ENCODE data around the gene GIMAP8.

Gene GIMAP8

DNA sequence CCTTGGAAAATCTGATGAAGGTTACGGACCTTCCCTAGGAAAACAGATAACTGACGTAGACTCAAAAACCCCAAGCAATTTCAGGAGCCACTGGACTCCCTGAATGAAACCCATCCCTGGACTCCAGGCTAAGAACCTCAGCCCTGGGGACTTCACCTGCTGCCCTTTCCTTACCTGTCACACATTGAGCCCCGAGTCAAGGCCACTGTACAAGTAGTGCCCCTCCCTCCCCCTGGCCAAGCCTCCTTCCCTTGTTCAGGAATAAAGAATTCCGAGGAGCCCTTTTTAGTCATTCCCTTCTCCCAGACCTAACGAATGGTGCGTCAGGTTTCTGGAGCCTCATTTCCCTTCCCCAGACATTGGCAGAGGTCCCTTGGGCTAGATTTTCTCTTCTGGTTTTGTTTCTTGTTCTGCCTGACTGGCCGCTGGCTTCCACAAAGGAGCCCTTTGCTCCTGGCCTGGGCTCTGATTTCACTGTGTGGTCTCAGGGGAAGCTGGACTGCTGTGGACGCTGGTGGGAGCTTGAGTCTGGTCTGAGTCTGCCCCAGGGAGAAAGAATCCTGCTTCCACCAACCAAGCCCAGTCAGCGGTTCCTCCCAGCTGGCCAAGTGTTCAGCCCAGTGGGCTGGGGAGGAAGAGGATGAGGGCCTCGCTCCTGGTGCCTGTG, 39.6 kb upstream of the GIMAP8 start:
- in situ Hi-C loops (cut with MboI; ENCODE audit: low pct_unique_long_range_greater_than_20kb, low sequenced_read_pairs) = no loop called here

GRCh38 chr7:150411606-150412005, 38.8 kb upstream of the GIMAP8 start:
- in situ Hi-C loops (cut with MboI; ENCODE audit: low pct_unique_long_range_greater_than_20kb, low sequenced_read_pairs) = no loop called here
- no peak for DNase-seq

More for the DNA sequence above, 39.6 kb upstream of the GIMAP8 start:
- DNase-seq = no peak

DNA sequence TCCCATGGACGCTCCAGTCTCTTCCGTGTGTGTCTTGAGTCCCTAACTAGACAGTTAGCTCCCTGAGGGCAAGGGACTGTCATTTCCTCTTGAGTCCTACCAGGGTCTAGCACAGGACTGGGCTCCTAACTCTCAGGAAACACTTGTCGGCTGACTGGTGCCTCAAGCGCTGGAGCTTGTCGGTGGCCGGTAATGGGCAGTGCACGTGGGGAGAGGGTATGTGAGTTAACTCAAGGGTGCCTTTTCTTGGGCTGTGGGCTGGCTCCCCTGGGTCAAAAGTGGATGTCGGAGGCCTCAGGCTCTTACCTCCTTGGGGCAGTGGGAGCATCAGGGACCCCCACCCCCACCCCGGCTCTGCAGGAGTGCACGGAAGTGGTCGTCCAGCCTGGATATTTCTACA, 38.4 kb upstream of the GIMAP8 start:
- in situ Hi-C loops (cut with MboI; ENCODE audit: low pct_unique_long_range_greater_than_20kb, low sequenced_read_pairs) = no loop called here
- DNase-seq = no peak

- in situ Hi-C loops (cut with MboI; ENCODE audit: low pct_unique_long_range_greater_than_20kb, low sequenced_read_pairs) = no loop called here
- no peak for DNase-seq
Measured at GRCh38 chr7:150412518-150413488, 37.6 kb upstream of the GIMAP8 start.

DNA sequence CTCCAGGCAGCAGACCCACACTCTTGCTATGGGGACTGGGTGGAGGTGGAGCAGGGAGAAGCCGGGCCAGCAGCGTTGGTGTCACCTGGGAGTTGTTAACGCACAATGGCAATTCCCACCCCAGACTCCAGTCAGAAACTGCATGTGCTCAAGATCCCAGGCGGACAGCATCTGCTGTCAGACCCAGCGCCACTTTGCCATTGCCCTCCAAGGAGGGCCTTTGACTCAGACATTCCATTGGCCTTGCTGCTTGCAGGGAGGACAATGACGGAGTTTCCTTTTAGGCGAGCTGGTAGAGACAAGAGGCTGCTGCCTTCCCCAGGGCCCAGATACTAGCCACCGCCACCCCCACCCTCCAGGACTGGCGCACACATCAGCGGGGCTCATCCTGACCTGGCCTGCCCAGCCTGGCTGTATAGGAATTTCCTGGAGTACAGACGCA, 36.8 kb upstream of the GIMAP8 start:
- DNase-seq = no peak
- in situ Hi-C loops (cut with MboI; ENCODE audit: low pct_unique_long_range_greater_than_20kb, low sequenced_read_pairs) = no loop called here

DNA sequence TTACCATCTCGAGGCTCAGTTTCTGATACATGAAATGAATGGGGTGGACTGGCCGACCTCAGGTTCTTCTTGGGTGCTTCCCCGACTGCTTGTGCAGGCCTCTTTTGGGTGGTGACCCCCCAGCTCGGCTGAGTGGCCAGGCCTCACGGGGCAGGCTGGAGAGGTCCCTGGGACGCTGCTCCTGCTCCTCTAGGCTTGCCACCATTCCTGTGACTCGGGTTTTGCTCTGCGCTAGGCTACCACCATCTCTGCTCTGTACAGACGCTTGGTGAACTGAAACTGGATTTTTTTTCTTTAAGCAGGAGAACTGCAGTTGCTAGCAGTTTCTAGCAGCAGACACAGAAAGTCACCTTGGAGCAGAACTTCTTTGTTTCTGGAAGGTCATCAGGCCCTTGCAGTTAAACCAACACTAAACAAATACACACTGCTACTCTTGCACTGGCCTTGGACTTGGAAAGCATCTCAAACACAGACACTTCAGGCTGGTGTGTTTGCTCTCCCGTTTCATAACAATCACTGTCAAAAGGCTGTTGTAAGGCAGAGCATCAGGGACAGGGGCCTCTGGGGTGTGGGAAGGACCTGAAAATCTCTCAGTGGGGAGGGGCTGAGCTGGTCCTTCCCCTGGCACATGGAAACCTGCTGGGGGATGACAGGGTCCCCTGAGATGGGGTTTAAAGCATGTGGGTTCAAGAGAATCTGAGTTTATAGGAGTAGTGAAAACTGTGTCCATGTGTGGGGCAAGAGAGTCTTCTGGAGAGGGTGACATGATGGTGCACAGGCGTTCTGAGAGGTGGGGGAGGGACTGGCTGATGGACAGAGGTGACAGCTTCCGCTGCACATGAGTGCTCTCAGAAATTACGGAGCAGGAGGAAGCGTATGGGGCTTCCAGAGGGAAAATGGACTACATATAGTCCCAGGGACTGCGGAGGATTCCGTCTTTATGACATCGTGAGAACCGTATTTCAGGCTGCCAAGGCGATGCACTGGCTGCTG, 35.0 kb upstream of the GIMAP8 start:
- in situ Hi-C loops (cut with MboI; ENCODE audit: low pct_unique_long_range_greater_than_20kb, low sequenced_read_pairs) = no loop called here

DNA sequence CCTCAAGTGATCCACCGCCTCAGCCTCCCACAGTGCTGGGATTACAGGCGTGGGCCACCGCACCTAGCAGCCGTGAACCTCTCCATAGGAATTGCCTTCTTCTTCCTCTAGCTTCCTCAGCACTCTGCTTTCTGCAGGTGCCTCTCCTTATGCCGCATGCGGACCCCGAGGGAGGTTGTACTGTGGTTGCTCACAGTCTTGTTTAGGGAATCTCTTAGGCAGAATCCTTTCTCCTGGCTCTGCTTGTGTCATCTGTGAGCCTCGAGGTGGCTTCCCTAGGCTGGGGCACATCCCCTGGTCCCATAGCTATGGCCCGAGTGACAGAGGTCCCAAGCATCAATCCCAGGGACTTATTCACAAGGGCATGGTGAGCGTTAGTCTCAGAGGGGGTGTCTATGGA, 33.2 kb upstream of the GIMAP8 start:
- in situ Hi-C loops (cut with MboI; ENCODE audit: low pct_unique_long_range_greater_than_20kb, low sequenced_read_pairs) = no loop called here

More for the DNA sequence above, 35.0 kb upstream of the GIMAP8 start:
- no peak for DNase-seq

DNA sequence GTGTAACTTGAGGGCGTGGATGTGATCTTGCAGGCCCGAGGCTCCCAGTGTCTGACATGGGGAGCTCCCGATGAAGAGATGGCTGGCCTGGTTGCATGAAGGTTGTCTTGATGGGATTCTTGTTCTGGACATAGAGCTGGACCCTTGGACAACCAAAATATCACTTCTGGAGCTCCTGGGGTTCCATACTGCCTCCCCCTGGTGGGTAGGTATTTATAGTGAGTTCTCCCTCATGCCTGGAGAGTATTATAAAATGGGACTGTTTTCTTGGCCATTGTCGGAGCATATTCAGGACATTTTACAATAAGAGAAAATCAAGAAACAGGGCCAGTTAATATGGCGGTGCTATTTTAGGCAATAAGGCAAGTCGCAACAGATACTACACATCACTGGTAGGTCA, 32.6 kb upstream of the GIMAP8 start:
- in situ Hi-C loops (cut with MboI; ENCODE audit: low pct_unique_long_range_greater_than_20kb, low sequenced_read_pairs) = no loop called here
- no peak for DNase-seq

More for the DNA sequence above, 33.2 kb upstream of the GIMAP8 start:
- no peak for DNase-seq

DNA sequence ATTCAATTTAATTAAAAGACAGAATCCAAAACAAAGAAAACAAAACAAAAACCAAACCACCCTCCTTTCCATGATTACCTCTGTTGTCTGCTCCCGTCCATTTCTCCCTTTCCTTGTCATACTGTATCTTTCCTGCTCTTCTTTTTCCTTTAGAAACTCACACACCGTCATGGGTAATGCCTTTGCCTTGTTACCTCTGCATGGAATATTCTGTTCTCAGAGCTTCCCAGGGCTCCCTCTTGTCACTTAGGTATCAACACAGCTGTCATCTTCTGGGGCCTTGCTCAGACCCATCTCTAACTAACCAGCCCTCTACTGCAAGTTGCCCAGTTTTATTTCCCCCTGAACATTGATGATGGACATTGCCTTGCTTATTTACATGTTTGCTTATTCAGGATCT, 30.2 kb upstream of the GIMAP8 start:
- in situ Hi-C loops (cut with MboI; ENCODE audit: low pct_unique_long_range_greater_than_20kb, low sequenced_read_pairs) = no loop called here
- DNase-seq = no peak

- DNase-seq = peak; percentile 83
- in situ Hi-C loops (cut with MboI; ENCODE audit: low pct_unique_long_range_greater_than_20kb, low sequenced_read_pairs) = no loop called here
Measured at GRCh38 chr7:150420987-150421674, 29.3 kb upstream of the GIMAP8 start.

GRCh38 chr7:150421831-150422230, 28.6 kb upstream of the GIMAP8 start:
- in situ Hi-C loops (cut with MboI; ENCODE audit: low pct_unique_long_range_greater_than_20kb, low sequenced_read_pairs) = no loop called here
- DNase-seq = no peak

DNA sequence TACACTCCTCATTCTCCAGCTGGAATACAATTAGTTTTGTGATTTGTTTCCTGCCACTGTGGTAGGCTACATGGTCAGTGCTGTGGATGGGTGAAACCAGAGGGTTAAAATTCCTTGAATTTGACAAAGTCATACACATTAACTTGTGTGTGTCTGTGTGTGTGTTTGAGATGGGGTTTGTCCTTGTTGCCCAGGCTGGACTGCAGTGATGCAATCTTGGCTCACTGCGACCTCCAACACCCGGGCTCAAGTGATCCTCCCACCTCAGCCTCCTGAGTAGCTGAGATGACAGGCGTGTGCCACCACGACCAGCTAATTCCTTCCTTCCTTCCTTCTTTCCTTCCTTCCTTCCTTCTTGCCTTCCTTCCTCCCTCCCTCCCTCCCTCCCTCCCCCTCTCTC, 24.8 kb upstream of the GIMAP8 start:
- in situ Hi-C loops (cut with MboI; ENCODE audit: low pct_unique_long_range_greater_than_20kb, low sequenced_read_pairs) = no loop called here
- no peak for DNase-seq

DNA sequence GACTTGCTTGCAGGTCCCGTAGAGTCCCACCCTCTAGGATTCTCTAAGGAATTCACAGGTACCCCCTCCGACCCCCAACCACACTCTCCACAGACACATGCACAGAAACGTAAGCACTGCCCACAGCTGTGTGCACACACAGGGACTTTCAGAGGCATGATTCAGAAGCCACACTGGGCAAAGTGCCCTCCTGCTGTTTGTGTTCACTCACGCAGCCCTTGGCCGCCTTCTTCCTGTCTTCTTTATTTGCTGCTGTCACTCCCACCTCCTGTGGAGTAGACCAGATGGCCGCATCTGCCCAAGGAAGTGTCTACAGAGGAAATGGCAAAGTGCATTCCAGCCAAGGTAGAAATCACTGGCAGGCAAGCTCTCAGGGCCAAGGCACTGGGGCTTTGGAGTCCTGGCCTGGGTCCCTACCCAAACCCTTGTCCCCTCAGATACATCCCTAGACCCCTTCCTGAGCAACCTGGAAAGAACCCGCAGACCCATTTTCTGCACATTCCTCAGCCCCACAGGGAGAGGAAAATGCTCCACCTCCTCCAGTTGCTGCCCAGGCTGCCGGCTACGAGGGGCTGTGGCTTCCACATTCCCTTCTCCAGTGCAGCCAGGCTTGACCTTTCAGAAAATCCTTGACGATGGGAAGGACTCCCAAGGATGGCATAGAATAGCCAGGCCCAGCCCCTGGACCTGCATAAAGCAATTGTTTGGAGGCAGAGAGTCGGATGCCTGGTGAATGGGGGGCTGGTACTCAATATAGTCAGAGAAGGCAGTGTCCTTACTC, 21.6 kb upstream of the GIMAP8 start:
- peak; percentile 98 for DNase-seq

DNA sequence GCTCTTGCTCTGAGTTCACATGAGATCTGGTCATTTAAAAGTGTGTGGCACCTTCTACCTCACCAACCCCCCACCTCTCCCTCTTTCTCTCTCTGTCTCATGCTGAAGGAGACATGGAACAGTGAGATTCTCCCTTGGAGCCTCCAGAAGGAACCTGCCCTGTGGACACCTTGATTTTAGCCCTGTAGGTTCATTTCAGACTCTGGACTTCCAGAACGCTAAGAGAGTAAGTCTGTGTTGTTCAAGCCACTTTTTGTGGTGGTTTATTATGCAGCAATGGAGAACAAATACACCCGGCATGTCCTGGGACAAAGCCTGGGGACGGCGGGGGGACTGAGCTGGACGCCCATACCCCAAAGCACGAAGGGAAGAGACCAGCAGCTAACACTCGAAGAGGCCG, 20.7 kb upstream of the GIMAP8 start:
- in situ Hi-C loops (cut with MboI; ENCODE audit: low pct_unique_long_range_greater_than_20kb, low sequenced_read_pairs) = no loop called here
- no peak for DNase-seq

More for the DNA sequence above, 21.6 kb upstream of the GIMAP8 start:
- in situ Hi-C loops (cut with MboI; ENCODE audit: low pct_unique_long_range_greater_than_20kb, low sequenced_read_pairs) = no loop called here

GRCh38 chr7:150430465-150431085, 19.9 kb upstream of the GIMAP8 start:
- no peak for DNase-seq
- in situ Hi-C loops (cut with MboI; ENCODE audit: low pct_unique_long_range_greater_than_20kb, low sequenced_read_pairs) = no loop called here

DNA sequence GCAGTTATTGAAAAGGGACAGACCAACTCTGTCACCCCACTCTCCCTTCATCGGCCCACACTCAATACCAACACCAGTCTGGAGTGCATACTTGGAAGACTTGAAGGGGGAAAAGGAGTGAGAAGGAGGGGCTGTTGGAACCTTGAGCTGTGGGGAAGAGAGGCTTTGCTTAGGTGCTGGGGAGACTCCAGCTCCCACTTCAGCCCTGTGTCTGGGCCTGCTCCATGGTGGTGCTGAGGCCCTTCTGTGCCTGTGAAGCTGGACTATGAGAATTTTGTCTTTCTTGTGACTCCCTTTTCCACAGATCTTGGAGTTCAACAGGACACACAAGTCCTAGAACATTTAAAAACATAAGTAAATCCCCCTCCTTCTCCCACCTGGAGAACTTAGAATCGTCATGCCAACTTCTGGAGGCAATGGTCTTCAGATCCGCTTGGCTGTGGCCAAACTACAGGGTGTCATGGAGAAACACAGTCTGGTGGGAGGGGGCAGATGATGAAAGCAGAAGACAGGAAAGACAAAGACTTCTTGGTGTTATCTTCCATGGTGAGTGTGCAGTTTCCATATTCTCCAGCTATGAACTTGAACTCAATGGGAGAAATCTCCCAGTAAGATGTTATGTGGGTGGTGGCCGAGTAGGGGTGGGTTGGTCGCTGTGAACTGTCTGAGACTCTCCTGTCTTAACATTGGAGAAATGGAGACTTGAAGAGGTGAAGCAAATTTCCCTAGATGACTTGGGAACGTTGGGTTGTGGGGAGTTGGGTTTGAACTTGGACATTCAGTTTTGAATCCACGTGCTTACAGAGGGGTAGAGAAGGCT, 18.4 kb upstream of the GIMAP8 start:
- no peak for DNase-seq
- in situ Hi-C loops (cut with MboI; ENCODE audit: low pct_unique_long_range_greater_than_20kb, low sequenced_read_pairs) = no loop called here
